Activated B cell treated with CpG ODN at 0.5 μM for 24 hours (primary cell): Measurements from ENCODE around the gene LYRM1. TPM values are rescaled to one million over a fixed set of nuclear protein-coding genes. Genes with fewer than 3 reads are reported as not detected.

Source experiments
- ATAC-seq: fragments of 200-7000 bp; cut with Tn5 transposase; one replicate; pipeline ENCODE4 v1.10.0; 2021; ENCODE audit warnings: low read depth, mild to moderate bottlenecking, moderate library complexity
- CTCF ChIA-PET: fragments of 350-600 bp; sonication (Branson Sonifier 250); formaldehyde crosslinking; loops from one replicate; lab custom pipeline; 2021; ENCODE audit warnings: antibody characterized with exemption; lab: Charles Lee
- POLR2A ChIA-PET: fragments of 350-600 bp; sonication (Branson Sonifier 250); formaldehyde crosslinking; loops from one replicate; lab custom pipeline; 2021; ENCODE audit warnings: antibody characterized with exemption; lab: Charles Lee
- DNase-seq: peaks from one replicate; pipeline ENCODE4 v3.0.0; 2022
- H3K27ac Mint-ChIP-seq: one replicate; pipeline ENCODE4 v1.8.0; 2020; ENCODE audit warnings: mixed read lengths
- H3K27me3 Mint-ChIP-seq: one replicate; pipeline ENCODE4 v1.8.0; 2021; ENCODE audit warnings: mixed read lengths
- H3K36me3 Mint-ChIP-seq: one replicate; pipeline ENCODE4 v1.8.0; 2021; ENCODE audit warnings: low read depth, mixed read lengths
- H3K4me1 Mint-ChIP-seq: one replicate; pipeline ENCODE4 v1.8.0; 2021; ENCODE audit warnings: mixed read lengths
- H3K4me3 Mint-ChIP-seq: one replicate; pipeline ENCODE4 v1.8.0; 2020; ENCODE audit warnings: mild to moderate bottlenecking, mixed read lengths
- H3K9me3 Mint-ChIP-seq: one replicate; pipeline ENCODE4 v1.8.0; 2020; ENCODE audit warnings: mixed read lengths
- CTCF ChIP-seq: fragments of 200-600 bp; IDR thresholded peaks from one replicate; pipeline ENCODE4 v1.8.0; 2022; ENCODE audit warnings: antibody characterized with exemption, mild to moderate bottlenecking
- intact Hi-C: fragments of 100-400 bp; cut with micrococcal nuclease; formaldehyde crosslinking; loops from one replicate; pipeline ENCODE4 v1.15.1; 2024
- total RNA-seq: library from RNA; stranded (reverse); gene quantifications from 2 replicates; pipeline ENCODE4 v1.2.3, GENCODE V29; 2022

The LYRM1 gene
- total RNA-seq, 1 donor from 2014 or later: 20.7 TPM

GRCh38 chr16:20911361-20911760 is 10.8 kb downstream of the LYRM1 start:
- intact Hi-C loops: no loop called here

GRCh38 chr16:20916289-20916688 is 15.7 kb downstream of the LYRM1 start:
- POLR2A ChIA-PET: interaction anchor here (0.6 kb wide), 1 partner anchor 16 kb away, joined by 6 read pairs; the partner anchor contains the start of genes DCUN1D3 and LYRM1
- no peak overlapping the region for H3K27ac Mint-ChIP-seq
- CTCF ChIA-PET: interaction anchor here (0.5 kb wide), 1 partner anchor 27 kb away, joined by 3 read pairs; no protein-coding TSS in a partner anchor

More at GRCh38 chr16:20911361-20911760, 10.8 kb downstream of the LYRM1 start:
- Mint-ChIP-seq H3K9me3 (no peaks in the 10 kb centered on the region), H3K27ac (no peak overlapping the region), H3K4me1 (peaks cover 8% of the 10 kb centered on the region), H3K36me3 (peaks cover 14% of the 10 kb centered on the region), H3K4me3 (no peak overlapping the region), H3K27me3 (no peaks in the 10 kb centered on the region)
- ATAC-seq (no peak), DNase-seq (no peak)
- no peak for TF ChIP-seq CTCF
- CTCF ChIA-PET: no interaction called here
- POLR2A ChIA-PET: no interaction called here

DNA sequence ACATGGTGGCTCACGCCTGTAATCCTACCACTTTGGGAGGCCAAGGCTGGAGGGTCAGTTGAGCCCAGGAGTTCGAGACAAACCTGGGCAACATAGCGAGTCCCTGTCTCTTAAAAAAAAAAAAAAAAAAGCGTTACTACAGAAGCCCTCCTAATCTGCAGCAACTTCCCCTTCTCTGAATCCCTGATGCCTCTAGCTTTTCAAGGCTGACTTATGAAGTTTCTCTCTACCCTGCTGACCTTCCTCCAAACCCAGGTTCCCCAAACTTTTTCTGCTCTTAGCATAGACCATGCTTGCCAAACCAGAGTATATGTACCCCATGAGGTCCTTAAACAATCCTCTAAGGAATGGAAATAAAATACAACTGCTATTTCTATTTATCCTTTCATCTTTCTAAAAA is 16.4 kb downstream of the LYRM1 start:
- Mint-ChIP-seq H3K27me3 (no peaks in the 10 kb centered on the region), H3K9me3 (no peaks in the 10 kb centered on the region), H3K4me3 (no peak overlapping the region), H3K4me1 (peaks cover 14% of the 10 kb centered on the region), H3K36me3 (peaks cover 27% of the 10 kb centered on the region), H3K27ac (no peak overlapping the region)
- TF ChIP-seq CTCF: no peak
- intact Hi-C loops: no loop called here
- DNase-seq (no peak), ATAC-seq (no peak)
- ChIA-PET CTCF (interaction anchor here (0.5 kb wide), 1 partner anchor 26 kb away, joined by 3 read pairs; no protein-coding TSS in a partner anchor), POLR2A (interaction anchor here (0.6 to 0.7 kb wide), 2 partner anchors 17 to 100 kb away, joined by 3 to 6 read pairs; partner anchors contain the start of genes DCUN1D3 and LYRM1)

More at GRCh38 chr16:20916289-20916688, 15.7 kb downstream of the LYRM1 start:
- DNase-seq (no peak), ATAC-seq (no peak)
- no peaks in the 10 kb centered on the region for H3K27me3 Mint-ChIP-seq
- H3K4me1 Mint-ChIP-seq: peaks cover 14% of the 10 kb centered on the region
- TF ChIP-seq CTCF: no peak
- H3K9me3 Mint-ChIP-seq: no peaks in the 10 kb centered on the region
- intact Hi-C loops: no loop called here
- H3K36me3 Mint-ChIP-seq: peaks cover 26% of the 10 kb centered on the region
- H3K4me3 Mint-ChIP-seq: no peak overlapping the region

DNA sequence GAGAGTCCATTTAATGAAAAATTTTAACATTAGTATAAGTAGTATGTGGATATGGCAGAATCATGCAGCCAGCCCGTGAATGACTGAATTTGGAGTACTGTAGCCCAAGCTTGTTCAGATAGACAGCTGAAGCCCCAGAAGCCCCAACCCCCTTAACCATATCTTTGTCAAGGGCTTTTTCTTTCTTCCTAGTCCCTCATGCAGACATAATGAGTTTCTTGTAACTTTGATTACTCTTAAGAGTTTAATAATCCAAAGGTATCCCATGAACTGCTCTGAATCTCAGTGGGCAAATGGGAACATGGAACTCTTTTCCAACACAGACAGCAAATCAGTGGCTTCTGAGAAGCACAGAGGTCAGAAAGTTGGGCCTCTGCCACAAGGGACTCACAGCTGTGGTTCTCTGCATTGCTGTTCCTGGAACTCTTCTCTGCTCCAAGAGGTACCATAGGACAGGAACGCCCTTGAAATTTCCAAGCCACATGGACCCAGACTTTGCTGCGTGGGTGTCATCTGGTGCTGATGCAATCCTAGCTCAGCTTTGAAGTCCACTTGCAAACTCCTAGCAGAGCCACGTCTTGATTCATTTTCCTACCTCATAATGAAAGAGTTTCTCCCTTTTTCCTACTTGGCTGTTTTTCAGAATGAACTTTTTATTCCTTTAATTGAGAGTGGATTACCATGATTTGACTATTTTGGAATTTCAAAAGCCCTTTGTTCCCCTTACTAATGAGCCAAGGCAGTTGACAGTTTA is 18.1 kb downstream of the LYRM1 start:
- Mint-ChIP-seq H3K27ac (no peak overlapping the region), H3K4me1 (peaks cover 14% of the 10 kb centered on the region), H3K4me3 (no peak overlapping the region), H3K36me3 (peaks cover 33% of the 10 kb centered on the region), H3K9me3 (no peaks in the 10 kb centered on the region), H3K27me3 (no peaks in the 10 kb centered on the region)
- CTCF ChIA-PET: no interaction called here
- no peak for DNase-seq
- intact Hi-C loops: no loop called here
- TF ChIP-seq CTCF: no peak
- POLR2A ChIA-PET: interaction anchor here (0.6 to 0.8 kb wide), 2 partner anchors 15 to 18 kb away, joined by 3 to 4 read pairs; partner anchors contain the start of genes DCUN1D3 and LYRM1
- no peak for ATAC-seq

DNA sequence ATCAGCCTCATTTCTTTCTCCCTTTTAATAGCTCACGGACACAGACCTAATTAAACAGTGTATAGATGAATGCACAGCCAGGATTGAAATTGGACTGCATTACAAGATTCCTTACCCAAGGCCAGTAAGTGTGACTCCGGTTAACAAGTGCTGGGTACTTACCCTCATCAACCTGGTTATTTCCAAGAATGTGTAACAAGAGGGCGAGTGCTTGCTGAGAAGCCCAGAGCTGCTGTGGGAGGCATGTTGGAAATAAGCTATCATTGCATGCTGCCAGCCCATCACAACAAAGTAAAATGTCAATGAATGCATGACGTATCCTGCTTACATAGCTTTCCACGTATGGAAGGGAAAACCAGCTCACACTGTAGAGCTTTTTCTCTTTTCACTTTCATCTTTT is 19.5 kb downstream of the LYRM1 start:
- Mint-ChIP-seq H3K36me3 (peaks cover 41% of the 10 kb centered on the region), H3K27ac (no peak overlapping the region), H3K9me3 (no peaks in the 10 kb centered on the region), H3K4me3 (no peak overlapping the region), H3K4me1 (peaks cover 12% of the 10 kb centered on the region), H3K27me3 (no peaks in the 10 kb centered on the region)
- no peak for TF ChIP-seq CTCF
- CTCF ChIA-PET: no interaction called here
- no peak for ATAC-seq
- no peak for DNase-seq
- intact Hi-C loops: no loop called here
- POLR2A ChIA-PET: interaction anchor here (0.6 to 1.0 kb wide), 2 partner anchors 11 to 1206 kb away, joined by 3 read pairs; no protein-coding TSS in a partner anchor
